GM12891 (cell line): ENCODE data around the gene STK25.

Experiments
- POLR2A ChIP-seq: IDR thresholded peaks from 2 replicates; pipeline ENCODE4 v1.6.1; 2011; ENCODE audit warnings: low read depth, low read length, control low read depth
- POLR2AphosphoS5 ChIP-seq: IDR thresholded peaks from 2 replicates; pipeline ENCODE4 v1.6.1; 2011; ENCODE audit warnings: low read depth, low read length, control low read depth
- TAF1 ChIP-seq: IDR thresholded peaks from 2 replicates; pipeline ENCODE4 v1.6.1; 2011; ENCODE audit warnings: low read depth, low read length, control low read depth

GRCh38 chr2:241514986-241515737, 6.8 kb upstream of the STK25 start:
- TF ChIP-seq POLR2AphosphoS5 (no peak), TAF1 (no peak), POLR2A (no peak)
